Ishikawa (cell line): Measurements from ENCODE around the gene ANKRD18A.

Experiments used
- CEBPB ChIP-seq: IDR thresholded peaks from 2 replicates; pipeline ENCODE4 v1.6.1; 2012
- CREB1 ChIP-seq: IDR thresholded peaks from 2 replicates; pipeline ENCODE4 v1.6.1; 2012; ENCODE audit warnings: low read depth
- EGR1 ChIP-seq: IDR thresholded peaks from 2 replicates; pipeline ENCODE4 v1.6.1; 2012
- EP300 ChIP-seq: IDR thresholded peaks from 2 replicates; pipeline ENCODE4 v1.6.1; 2012; ENCODE audit warnings: borderline replicate concordance
- FOXM1 ChIP-seq: IDR thresholded peaks from 2 replicates; pipeline ENCODE4 v1.6.1; 2012; ENCODE audit warnings: low read depth, borderline replicate concordance
- NFIC ChIP-seq: IDR thresholded peaks from 2 replicates; pipeline ENCODE4 v1.6.1; 2012
- RAD21 ChIP-seq: IDR thresholded peaks from 2 replicates; pipeline ENCODE4 v1.6.1; 2012; ENCODE audit warnings: low read depth
- TAF1 ChIP-seq: IDR thresholded peaks from 2 replicates; pipeline ENCODE4 v1.6.1; 2012; ENCODE audit warnings: low read depth, mild to moderate bottlenecking
- TCF12 ChIP-seq: IDR thresholded peaks from 2 replicates; pipeline ENCODE4 v1.6.1; 2012; ENCODE audit warnings: low read depth
- TEAD4 ChIP-seq: IDR thresholded peaks from 2 replicates; pipeline ENCODE4 v1.6.1; 2012
- YY1 ChIP-seq: IDR thresholded peaks from 2 replicates; pipeline ENCODE4 v1.6.1; 2012; ENCODE audit warnings: low read depth
- ZBTB7A ChIP-seq: IDR thresholded peaks from 2 replicates; pipeline ENCODE4 v1.6.1; 2012; ENCODE audit warnings: low read depth
- TF ChIP-seq, protein P1 (sequence below): IDR thresholded peaks from 2 replicates; pipeline ENCODE4 v1.6.1; 2012
- TF ChIP-seq, protein P2 (sequence below): IDR thresholded peaks from 2 replicates; pipeline ENCODE4 v1.6.1; 2012; ENCODE audit warnings: low read depth, mild to moderate bottlenecking
- TF ChIP-seq, protein P3 (sequence below): IDR thresholded peaks from 2 replicates; pipeline ENCODE4 v1.6.1; 2012

Gene ANKRD18A

DNA sequence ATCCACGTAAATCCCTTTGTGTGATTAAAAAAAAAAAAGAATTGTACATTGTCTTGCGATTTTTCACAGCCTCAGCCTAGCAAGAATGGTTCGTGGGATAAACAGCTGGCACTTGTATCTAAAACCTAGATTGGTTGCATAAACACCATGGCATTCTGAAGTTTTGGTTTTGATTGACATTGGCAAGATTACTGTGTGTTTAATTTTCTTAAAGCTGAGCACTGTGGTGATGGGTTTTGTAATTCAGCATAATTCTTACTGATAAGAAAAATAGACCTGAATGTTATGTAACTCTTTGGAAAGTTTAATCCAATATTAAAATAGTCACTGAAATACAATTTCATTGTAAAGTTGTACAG, 23.4 kb upstream of the ANKRD18A start:
- TF ChIP-seq TEAD4 (no peak), EGR1 (no peak), NFIC (no peak), CEBPB (no peak), ZBTB7A (no peak), YY1 (no peak), FOXM1 (no peak), EP300 (no peak), CREB1 (no peak), TCF12 (no peak)
- TF ChIP-seq, protein P1, sequence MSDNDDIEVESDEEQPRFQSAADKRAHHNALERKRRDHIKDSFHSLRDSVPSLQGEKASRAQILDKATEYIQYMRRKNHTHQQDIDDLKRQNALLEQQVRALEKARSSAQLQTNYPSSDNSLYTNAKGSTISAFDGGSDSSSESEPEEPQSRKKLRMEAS = no peak
- TF ChIP-seq, protein P2, sequence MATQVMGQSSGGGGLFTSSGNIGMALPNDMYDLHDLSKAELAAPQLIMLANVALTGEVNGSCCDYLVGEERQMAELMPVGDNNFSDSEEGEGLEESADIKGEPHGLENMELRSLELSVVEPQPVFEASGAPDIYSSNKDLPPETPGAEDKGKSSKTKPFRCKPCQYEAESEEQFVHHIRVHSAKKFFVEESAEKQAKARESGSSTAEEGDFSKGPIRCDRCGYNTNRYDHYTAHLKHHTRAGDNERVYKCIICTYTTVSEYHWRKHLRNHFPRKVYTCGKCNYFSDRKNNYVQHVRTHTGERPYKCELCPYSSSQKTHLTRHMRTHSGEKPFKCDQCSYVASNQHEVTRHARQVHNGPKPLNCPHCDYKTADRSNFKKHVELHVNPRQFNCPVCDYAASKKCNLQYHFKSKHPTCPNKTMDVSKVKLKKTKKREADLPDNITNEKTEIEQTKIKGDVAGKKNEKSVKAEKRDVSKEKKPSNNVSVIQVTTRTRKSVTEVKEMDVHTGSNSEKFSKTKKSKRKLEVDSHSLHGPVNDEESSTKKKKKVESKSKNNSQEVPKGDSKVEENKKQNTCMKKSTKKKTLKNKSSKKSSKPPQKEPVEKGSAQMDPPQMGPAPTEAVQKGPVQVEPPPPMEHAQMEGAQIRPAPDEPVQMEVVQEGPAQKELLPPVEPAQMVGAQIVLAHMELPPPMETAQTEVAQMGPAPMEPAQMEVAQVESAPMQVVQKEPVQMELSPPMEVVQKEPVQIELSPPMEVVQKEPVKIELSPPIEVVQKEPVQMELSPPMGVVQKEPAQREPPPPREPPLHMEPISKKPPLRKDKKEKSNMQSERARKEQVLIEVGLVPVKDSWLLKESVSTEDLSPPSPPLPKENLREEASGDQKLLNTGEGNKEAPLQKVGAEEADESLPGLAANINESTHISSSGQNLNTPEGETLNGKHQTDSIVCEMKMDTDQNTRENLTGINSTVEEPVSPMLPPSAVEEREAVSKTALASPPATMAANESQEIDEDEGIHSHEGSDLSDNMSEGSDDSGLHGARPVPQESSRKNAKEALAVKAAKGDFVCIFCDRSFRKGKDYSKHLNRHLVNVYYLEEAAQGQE = no peak
- TF ChIP-seq, protein P3, sequence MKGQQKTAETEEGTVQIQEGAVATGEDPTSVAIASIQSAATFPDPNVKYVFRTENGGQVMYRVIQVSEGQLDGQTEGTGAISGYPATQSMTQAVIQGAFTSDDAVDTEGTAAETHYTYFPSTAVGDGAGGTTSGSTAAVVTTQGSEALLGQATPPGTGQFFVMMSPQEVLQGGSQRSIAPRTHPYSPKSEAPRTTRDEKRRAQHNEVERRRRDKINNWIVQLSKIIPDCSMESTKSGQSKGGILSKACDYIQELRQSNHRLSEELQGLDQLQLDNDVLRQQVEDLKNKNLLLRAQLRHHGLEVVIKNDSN = no peak

DNA sequence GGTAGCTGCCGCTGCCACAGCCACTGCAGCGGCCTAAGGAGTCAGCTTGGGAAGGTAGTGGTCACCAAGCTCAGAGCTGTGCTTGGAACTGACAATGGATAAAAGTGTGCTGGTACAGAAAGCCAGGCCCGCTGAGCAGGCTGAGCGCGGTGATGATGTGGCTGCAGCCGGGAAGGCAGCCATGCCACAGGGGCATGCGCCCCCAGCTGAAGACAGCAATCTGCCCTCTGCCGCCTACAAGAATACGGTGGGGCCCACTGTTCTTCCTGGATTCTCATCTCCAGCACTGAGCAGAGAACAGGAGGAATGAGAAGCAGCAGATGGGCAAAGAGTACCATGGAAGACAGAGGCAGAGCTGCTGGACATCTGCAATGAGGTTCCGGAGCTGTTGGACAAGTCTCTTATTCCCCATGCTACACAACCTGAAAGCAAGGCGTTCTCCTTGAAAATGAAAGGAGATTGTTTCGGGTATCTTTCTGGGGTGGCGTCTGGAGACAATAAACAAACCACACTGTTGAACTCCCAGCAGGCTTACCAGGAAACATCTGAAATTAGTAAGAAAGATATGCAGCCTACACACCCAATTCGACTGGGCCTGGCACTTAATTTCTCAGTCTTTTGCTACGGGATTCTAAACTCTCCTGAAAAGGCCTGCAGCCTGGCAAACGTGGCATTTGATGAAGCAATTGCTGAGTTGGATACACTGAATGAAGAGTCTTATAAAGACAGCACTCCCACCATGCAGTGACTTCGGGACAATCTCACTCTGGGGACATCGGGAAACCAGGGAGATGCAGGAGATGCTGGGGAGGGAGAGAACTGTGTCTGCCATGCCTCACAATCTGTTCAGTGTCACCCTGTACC, 22.8 kb upstream of the ANKRD18A start:
- no peak for TF ChIP-seq TAF1
- TF ChIP-seq TEAD4 = no peak
- no peak for TF ChIP-seq CEBPB
- TF ChIP-seq, protein P3 = no peak
- no peak for TF ChIP-seq NFIC
- TF ChIP-seq YY1 = no peak
- TF ChIP-seq CREB1 = no peak

DNA sequence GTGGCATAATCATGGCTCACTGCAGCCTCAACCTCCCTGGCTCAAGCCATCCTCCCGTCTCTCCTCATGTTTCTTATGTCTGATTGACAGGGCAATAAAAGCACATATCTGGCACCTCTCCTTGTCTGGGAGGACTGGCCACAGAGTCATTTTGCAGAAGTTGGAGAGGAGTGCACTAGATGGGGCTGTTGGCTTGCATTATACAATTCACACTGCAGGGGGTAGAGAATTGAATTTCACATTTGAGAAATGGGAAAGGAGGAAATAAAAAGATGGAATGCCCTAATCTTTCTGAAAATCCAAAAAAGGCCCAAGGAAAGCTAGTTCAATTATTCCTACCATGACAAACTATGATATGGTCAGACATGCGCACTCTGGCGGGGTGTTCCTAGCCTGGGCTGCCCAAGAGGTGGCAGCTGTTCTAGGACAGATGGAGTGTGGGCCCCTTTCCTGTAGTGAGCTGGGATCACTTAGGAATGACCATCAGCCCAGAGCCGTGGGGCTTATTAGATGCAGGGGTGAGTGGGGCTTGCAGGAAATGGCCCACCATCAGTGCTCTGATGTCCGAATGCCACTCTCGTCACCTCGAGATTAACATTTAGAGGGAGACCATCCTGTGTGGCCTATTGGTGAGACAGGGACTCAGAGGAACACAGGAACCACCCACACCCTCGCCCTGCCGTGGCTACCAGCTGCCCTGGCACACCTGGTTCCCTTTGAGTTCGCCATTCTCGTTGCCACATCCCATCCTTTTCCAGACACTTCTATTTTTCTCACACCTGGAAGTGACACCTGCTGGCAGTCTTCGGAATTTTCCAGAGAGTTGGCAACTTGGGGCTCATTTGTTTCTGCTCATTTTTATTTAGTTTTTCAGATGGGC, 21.8 kb upstream of the ANKRD18A start:
- TF ChIP-seq RAD21 = peak; percentile 88
- TF ChIP-seq CEBPB = no peak

DNA sequence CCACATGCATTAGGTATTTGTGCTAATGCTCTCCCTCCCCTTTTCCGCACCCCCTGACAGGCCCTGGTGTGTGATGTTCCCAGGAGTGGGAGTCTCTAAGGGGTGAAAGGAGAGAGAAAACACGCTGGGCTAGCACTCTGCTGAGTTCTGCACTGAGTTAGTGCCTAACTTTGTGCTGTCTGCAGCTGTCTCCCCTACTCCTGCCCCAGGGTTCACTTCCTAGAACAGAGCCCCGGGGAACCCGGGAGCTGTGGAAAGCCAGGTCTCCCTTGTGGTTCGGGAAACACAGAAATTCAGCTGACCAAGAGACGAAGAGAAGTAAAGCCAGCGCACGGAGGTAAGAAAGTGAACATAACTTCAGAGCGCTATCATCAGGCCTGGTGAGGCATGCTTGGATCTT, 20.7 kb upstream of the ANKRD18A start:
- TF ChIP-seq FOXM1 (no peak), TCF12 (no peak)

DNA sequence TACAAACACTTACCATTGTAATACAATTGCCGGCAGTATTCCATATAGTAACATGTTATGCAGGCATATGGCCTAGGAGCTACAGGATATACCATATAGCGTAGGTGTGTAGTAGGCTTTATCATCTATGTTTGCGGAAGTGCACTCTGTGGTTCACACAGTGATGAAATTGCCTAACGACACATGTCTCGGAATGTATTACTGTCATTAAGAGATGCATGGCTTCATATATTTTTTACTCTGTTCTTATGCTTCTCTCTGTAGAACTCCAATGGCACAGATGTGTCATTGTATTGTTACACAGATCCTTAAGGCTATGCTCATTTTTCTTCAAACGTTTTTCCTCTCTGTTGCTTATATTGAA, 19.2 kb upstream of the ANKRD18A start:
- TF ChIP-seq EP300 = no peak
- TF ChIP-seq YY1 = no peak
- TF ChIP-seq NFIC = no peak
- TF ChIP-seq RAD21 = no peak

DNA sequence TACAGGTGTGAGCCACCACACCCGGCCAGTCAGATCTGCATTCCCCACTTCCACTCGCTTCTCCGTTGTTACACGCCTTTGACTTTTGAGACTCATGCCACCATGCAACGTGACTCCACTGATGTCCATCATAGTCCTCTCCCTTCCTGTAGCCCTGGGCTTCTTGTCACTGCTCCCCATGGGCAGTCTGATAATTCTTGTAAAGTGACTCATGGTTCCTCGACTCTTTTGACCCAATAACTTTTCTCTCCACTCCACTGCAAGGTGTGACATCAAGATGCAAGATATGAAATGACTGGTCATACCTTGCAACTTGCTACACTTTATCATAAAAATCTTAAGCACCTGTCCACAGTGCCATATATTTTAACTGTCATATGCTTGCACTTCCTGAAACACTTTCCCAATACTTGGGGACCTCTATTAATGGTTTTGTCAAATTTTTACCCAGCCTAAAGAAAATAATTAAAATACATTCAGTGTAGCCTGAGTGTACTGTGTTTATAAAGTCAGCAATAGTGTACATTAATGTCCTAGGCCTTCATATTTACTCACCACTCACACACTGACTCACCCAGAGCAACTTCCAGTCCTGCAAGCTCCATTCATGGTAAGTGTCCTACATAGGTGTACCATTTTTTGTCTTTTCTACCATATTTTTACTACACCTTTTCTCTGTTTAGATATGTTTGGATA, 18.6 kb upstream of the ANKRD18A start:
- no peak for TF ChIP-seq RAD21
- no peak for TF ChIP-seq EGR1
- no peak for TF ChIP-seq CEBPB
- TF ChIP-seq TCF12 = no peak
- no peak for TF ChIP-seq TAF1
- no peak for TF ChIP-seq NFIC
- TF ChIP-seq, protein P3 = no peak
- TF ChIP-seq EP300 = no peak
- TF ChIP-seq, protein P2 = no peak
- TF ChIP-seq TEAD4 = no peak
- TF ChIP-seq, protein P1 = no peak
- no peak for TF ChIP-seq YY1
- TF ChIP-seq CREB1 = no peak
- no peak for TF ChIP-seq FOXM1
- TF ChIP-seq ZBTB7A = no peak
